T-helper 2 cell (primary cell): Measurements from ENCODE around the gene JAG1.
"Not testable (repeated sequence)": the region's sequence is repeated elsewhere in the genome, so short reads cannot be mapped to it uniquely, and the experiment has no call there.

Experiments used
- DNase-seq, 5 experiments: peaks; one replicate each; pipeline versions ENCODE4 v3.0.0 to v3.0.0-alpha.2; 2012 to 2022

Gene JAG1

GRCh38 chr20:10605547-10606195 is 68.1 kb downstream of the JAG1 start:
- DNase-seq = no peak

DNA sequence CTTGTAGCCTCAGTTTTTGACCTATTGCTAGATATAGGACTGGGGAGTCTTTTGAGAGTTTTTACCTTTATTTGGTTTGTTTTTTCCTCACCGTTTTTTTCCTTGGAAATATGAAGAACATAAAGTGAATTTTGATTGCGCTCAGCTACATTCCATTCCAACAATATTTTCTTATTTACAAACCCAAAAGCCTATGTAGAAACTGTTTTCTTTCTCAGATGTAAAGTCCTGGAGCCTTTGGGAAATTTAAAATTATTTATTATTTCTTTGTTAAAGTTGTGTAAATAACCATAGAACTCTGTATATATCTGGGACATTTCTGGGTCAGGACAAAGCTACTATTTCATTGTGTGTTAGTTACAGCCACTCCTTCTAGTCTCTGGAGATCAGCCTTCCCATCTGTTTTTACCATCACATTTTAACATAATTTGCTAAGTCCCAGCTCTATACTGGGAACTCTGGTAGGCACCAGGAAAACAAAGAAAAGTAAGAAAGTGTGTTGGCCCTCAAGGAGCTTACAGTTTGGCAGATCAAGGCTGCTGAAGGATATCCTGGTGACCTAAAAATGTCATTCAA is 68.8 kb downstream of the JAG1 start:
- no peak for DNase-seq

GRCh38 chr20:10603971-10604864 is 69.6 kb downstream of the JAG1 start:
- no peak for DNase-seq

DNA sequence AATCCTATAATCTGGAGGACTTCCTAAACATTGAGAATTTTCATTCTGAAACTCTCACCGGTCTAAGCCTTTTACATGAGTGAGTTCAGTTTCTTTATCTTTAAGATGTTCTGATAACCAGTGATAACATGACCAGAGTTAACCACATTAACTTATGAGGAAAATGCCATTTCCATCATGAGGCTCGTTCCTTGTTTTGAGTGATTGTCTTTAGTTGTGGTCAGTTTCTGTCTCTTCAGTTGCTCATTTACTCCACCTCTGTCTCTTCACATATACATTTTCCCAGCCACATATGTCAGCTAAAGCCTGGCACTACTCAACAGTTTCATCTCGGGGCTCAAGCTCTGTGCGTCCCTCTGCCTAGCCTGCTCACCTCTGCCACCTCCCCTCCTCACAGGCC is 70.4 kb downstream of the JAG1 start:
- DNase-seq = peak in 1 of 5 experiments; percentile 87

GRCh38 chr20:10602221-10602871 is 71.5 kb downstream of the JAG1 start:
- DNase-seq = no peak

GRCh38 chr20:10597637-10598036 is 76.2 kb downstream of the JAG1 start:
- no peak for DNase-seq

- DNase-seq = no peak
Measured at GRCh38 chr20:10596710-10597121, 77.1 kb downstream of the JAG1 start.

GRCh38 chr20:10595985-10596384 is 77.8 kb downstream of the JAG1 start:
- DNase-seq = no peak

DNA sequence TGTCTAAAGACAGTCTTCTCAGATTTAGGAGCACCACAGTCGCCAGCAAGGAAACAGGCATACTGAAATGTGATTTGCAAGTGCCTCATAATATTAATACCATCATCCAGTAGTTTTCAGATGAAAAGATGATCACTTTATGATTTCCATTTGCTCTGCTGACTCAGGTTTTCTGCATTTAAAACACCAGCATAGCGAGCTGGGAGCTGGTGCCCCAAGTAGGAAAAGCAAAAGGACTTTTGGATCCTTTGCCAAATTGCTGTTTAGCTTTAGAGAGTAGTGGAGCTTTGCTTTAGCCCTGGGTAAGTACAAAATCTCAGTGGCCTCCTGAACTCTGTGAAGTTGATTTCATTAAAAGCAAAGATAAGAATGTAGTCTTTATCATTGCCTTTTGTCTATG is 78.5 kb downstream of the JAG1 start:
- DNase-seq = no peak

- no peak for DNase-seq
Measured at GRCh38 chr20:10594296-10594868, 79.4 kb downstream of the JAG1 start.

DNA sequence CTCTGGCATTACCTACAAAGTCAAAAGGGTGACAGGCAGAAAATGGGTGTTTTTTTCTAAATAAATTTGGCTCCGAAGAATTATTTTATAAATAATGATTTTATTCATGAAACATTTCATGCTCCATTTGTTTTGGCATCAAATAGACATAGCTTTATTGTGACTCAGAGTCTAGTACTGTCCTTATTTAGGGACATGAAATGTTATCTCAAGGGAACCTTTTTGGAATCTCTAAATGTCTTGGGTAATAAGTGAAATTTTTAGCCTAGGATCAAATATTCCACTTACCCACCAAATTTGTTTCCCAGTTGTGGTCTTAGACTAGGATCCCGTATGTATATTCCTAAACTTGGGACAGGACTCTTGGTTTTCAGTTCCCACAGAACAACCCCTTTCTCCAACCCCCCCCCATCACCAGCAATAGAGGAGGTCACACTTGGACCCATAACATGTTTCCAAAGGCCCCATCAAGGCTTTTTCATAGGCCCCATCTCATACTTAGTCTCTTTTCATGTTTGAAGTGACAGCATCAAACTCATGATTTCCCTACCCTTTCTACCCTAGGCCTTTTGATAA is 81.8 kb downstream of the JAG1 start:
- DNase-seq = no peak

DNA sequence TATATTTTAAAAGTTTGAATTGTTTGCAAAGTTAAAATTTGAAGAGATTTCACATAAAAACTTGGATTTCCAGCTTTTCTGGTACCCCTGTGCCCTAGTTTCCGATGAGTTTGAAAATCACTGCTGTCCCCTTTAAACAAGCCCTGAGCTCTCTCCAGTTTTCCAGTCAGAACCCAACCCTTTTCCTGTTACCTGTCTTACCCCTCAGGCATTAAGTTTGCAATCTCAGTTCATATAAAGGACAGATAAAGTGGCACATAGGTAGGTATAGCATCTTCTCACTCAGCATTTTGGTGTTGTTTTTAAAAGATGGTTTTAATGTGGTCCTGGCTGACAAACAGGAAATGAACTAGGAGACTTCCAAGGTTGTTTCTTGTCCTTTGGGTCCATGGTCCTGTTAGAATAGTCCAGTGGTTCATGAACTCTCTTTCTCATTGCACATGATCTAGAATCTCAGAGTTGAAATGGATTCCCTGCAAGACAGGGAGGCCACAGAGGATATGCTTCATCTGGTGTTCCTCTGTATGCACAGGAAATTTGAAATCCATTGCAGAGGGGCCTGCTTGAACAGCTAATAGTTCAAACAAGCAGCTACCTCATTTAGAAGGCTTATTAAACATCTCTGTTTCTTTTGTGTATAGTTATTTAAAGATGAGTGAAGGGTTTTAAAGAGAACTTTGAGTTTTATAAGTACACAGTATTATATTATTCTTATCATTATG is 82.7 kb downstream of the JAG1 start:
- DNase-seq = no peak

GRCh38 chr20:10590446-10590845 is 83.4 kb downstream of the JAG1 start:
- DNase-seq = not testable (repeated sequence)
